GM12878 (cell line): ENCODE data around the gene LY6G6D. TPM values are rescaled to one million over a fixed set of nuclear protein-coding genes. Genes with fewer than 3 reads are reported as not detected.

Experiments
- BCLAF1 ChIP-seq: fragments of 450-650 bp; IDR thresholded peaks from 2 replicates; pipeline ENCODE4 v1.6.1; 2017; ENCODE audit warnings: antibody characterized with exemption, mild to moderate bottlenecking, moderate library complexity
- CEBPZ ChIP-seq: fragments of 150-350 bp; IDR thresholded peaks from 2 replicates; pipeline ENCODE4 v1.6.1; 2016; ENCODE audit warnings: low read depth, low read length
- CHD4 ChIP-seq: fragments of 200-600 bp; sonication (generic); IDR thresholded peaks from 2 replicates; pipeline ENCODE4 v1.6.1; 2016; ENCODE audit warnings: mild to moderate bottlenecking
- EP300 ChIP-seq, 2 experiments: fragments of 150-350 bp in 1 of 2; IDR thresholded peaks; 2 replicates each; pipeline ENCODE4 v1.6.1; 2011 to 2012; ENCODE audit warnings: low read depth in 2 of 2, low read length in 2 of 2, borderline replicate concordance in 1 of 2, improper control_type of control experiment in 1 of 2, inconsistent platforms in 1 of 2; ENCODE audit not compliant: control insufficient read depth in 1 of 2
- FOXM1 ChIP-seq: IDR thresholded peaks from 2 replicates; pipeline ENCODE4 v1.6.1; 2012; ENCODE audit warnings: low read depth, mild to moderate bottlenecking, inconsistent platforms, low read length, moderate library complexity
- IKZF1 ChIP-seq: fragments of 450-650 bp; conservative IDR thresholded peaks from 2 replicates; pipeline ENCODE4 v1.6.1; 2017; ENCODE audit warnings: antibody characterized with exemption, mild to moderate bottlenecking
- IRF4 ChIP-seq: IDR thresholded peaks from 2 replicates; pipeline ENCODE4 v1.6.1; 2011; ENCODE audit warnings: low read depth, low read length
- IRF5 ChIP-seq: fragments of 450-650 bp; IDR thresholded peaks from 2 replicates; pipeline ENCODE4 v1.6.1; 2017; ENCODE audit warnings: borderline replicate concordance
- NFIC ChIP-seq: IDR thresholded peaks from 2 replicates; pipeline ENCODE4 v1.6.1; 2012; ENCODE audit warnings: low read depth, mild to moderate bottlenecking, inconsistent platforms, low read length, moderate library complexity
- PRDM15 ChIP-seq: fragments of 450-650 bp; formaldehyde crosslinking; IDR thresholded peaks from 2 replicates; pipeline ENCODE4 v1.4.0; 2020; ENCODE audit warnings: mild to moderate bottlenecking, moderate library complexity
- RAD21 ChIP-seq: IDR thresholded peaks from 2 replicates; pipeline ENCODE4 v1.6.1; 2011; ENCODE audit warnings: mild to moderate bottlenecking, low read depth, low read length, moderate library complexity; ENCODE audit not compliant: insufficient read depth
- SMC3 ChIP-seq: IDR thresholded peaks from 2 replicates; pipeline ENCODE4 v1.6.1; 2011; ENCODE audit warnings: low read length, improper control_type of control experiment, borderline replicate concordance
- SRF ChIP-seq, 2 experiments: IDR thresholded peaks; 2 replicates each; pipeline ENCODE4 v1.6.1; 2011; ENCODE audit warnings: low read depth in 2 of 2, low read length in 2 of 2, mild to moderate bottlenecking in 1 of 2, moderate library complexity in 1 of 2
- TCF12 ChIP-seq: IDR thresholded peaks from 2 replicates; pipeline ENCODE4 v1.6.1; 2011; ENCODE audit warnings: low read depth, mild to moderate bottlenecking, low read length
- ZBTB33 ChIP-seq: fragments of 450-650 bp; IDR thresholded peaks from 2 replicates; pipeline ENCODE4 v1.6.1; 2017; ENCODE audit warnings: mild to moderate bottlenecking
- polyA plus RNA-seq, 11 experiments: library from polyadenylated mRNA; depleted of rRNA in 4 of 11; unstranded in 6 of 11; stranded (reverse) in 5 of 11; fragments of >200 nt; fragmentation: Nextera tagmentation in 4 of 11; fragmentation: Illumina TruSeq in 1 of 11; extraction: Ambion mirVana in 4 of 11; extraction: Trizol in 1 of 11; gene quantifications; 1 replicate in 1 of 11; 2 replicates in 10 of 11; pipeline versions ENCODE4 v1.2.1 to v1.2.3, GENCODE V29; 2011 to 2016; ENCODE audit warnings: inconsistent platforms in 2 of 11, missing spikeins in 2 of 11, low read depth in 1 of 11
- total RNA-seq, 4 experiments: library from RNA; depleted of rRNA in 3 of 4; stranded (reverse); fragments of >200 nt in 3 of 4; fragmentation: Illumina TruSeq in 1 of 4; extraction: Trizol in 1 of 4; gene quantifications; 2 replicates each; pipeline versions ENCODE4 v1.2.1 to v1.2.3, GENCODE V29; 2013 to 2021

Gene LY6G6D
- total and polyA plus RNA-seq, 10 of the 15 experiments (the other 5 are each of a cell fraction or from before 2014, with no cell fraction given) = not detected

GRCh38 chr6:31727034-31727716 is 12.0 kb downstream of the LY6G6D start (continued):
- TF ChIP-seq EP300 (IDR thresholded peaks at IDR 0.05; ENCODE audit: borderline replicate concordance in 1 of 2, control insufficient read depth in 1 of 2, low read depth in 2 of 2, low read length in 2 of 2) = no peak
- TF ChIP-seq RAD21 = no peak
- TF ChIP-seq IRF5 = no peak
- TF ChIP-seq IRF4 = no peak
- TF ChIP-seq IKZF1 = peak; percentile 19; the same call in 1 of the 2 replicates
- TF ChIP-seq ZBTB33 = no peak
- no peak for TF ChIP-seq SRF (IDR thresholded peaks at IDR 0.05; ENCODE audit: low read depth in 2 of 2, low read length in 2 of 2)
- TF ChIP-seq BCLAF1 = no peak
- TF ChIP-seq PRDM15 = no peak
- TF ChIP-seq NFIC = no peak; the same call in 1 of the 2 replicates
- no peak for TF ChIP-seq SMC3
- TF ChIP-seq FOXM1 = no peak
- TF ChIP-seq CHD4 = no peak
- TF ChIP-seq TCF12 = no peak
- no peak for TF ChIP-seq CEBPZ
